ENCODE data around the gene FSIP2.
A peak's percentile ranks its signal among the peaks of the same experiment; 100 is the strongest.

Gene FSIP2

DNA sequence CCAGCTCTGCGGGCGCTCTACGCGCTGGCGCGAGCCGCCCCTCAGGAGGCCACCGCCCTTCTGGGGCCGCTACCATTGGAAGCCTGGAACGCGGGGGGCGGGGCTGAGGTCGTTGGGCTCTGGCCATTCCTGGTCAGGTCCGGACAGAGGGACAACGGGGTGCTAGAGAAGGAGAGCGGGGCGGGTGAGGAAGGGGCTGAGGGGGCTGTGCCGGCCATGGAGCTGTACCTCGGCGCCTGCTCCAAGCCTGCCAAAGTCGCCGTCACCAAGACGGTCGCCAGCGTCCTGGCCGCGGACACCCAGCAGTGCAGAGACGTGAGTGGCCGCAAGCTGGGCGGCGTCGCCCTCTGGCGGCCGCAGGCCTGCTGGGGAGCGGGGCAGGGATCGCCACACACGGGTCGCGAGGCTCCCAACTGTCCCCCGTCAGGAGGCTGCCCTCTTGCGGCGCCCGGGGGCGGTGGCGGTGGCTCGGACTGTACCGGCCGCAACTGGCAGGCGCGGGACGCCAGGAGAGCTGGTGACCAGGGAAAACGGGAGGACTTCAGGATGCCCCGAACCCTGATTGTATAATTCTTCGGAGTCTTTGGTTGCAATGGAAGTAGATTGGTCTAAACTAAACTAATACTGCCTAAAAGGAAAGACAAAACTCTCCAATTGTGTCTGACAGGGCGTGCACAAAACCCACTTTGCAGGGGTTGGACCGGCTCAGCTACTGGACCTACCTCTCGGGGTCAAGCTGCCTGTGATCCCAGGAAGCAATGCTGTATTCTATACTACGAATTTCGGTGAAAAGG, at the start of gene FSIP2:
TSS of gene FSIP2 (plus strand) at position 126 of the 794 bp plus-strand sequence. CDS start at position 217, 91 bp downstream.
- H3K4me3 ChIP-seq (replicated peaks in 1 of 2; ENCODE audit: low read depth in 2 of 2, low read length in 2 of 2), result peak within 1 kb of the TSS; percentile 39 to 44
- peak; percentile 33 to 57 for DNase-seq (ENCODE audit: low read depth in 2 of 2)
- TF ChIP-seq CTCF (IDR thresholded peaks at IDR 0.05; ENCODE audit: low read depth, low read length), result peak; percentile 37

DNA sequence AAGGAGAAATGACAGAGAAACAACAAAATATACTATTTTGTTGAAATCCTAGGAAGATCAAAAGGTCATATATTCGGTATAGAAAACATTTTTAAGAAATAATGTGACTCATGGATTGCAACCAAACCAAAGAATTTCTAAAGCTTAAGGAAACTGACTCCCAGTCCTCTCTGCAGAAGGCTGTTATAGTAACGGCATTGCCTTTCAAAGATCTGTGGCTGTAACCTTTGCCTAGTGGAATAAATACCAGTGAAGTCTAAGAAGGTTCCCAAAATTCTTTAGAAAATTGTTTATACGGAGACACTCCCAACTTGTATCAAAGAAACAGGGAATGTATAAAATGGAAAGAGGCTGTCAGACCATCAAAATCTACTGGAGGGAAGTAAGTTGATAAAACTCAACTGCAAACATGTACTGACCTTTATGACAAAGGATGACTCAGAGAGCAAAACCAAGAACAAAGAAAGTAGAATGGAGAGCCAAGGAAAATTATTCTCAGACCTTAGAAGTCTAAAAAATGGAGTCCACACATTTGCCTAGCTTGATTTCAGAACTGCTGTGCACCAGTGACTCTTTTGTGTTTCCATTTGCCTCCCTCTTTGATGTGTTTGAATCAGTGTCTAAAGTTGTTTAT, 48.6 kb upstream of the FSIP2 start:
- DNase-seq (ENCODE audit: low read depth in 2 of 2), result no peak
- TF ChIP-seq CTCF (IDR thresholded peaks at IDR 0.05; ENCODE audit: low read depth, low read length), result no peak
- no peak overlapping the region for H3K4me3 ChIP-seq (replicated peaks in 1 of 2; ENCODE audit: low read depth in 2 of 2, low read length in 2 of 2)

DNA sequence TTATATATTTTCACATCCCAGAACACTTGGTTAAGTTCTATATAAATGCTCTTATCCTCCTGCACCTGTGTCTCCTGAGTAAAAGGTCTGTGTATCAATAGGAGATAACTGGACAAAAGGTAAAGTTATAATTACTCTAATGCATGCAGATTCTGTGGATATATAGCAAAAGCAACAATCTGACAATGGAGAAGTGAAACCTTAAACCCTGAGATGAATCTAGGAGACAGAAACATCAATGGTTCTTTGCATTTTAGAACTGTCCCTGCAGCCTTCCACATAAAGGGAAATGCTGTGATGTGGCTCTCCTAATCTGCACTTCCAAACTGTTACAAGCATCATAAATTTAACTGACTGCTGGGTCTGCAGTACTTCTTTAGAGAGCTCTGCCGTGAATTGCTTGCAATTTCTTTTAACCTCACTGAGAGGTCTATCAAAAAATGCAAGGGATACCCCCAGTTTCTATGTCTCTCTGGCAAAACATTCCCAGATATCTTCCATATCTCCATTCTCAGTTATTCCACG, 42.8 kb upstream of the FSIP2 start:
- DNase-seq (ENCODE audit: low read depth in 2 of 2), result no peak
- no peak for TF ChIP-seq CTCF (IDR thresholded peaks at IDR 0.05; ENCODE audit: low read depth, low read length)
- no peak overlapping the region for H3K4me3 ChIP-seq (replicated peaks in 1 of 2; ENCODE audit: low read depth in 2 of 2, low read length in 2 of 2)

DNA sequence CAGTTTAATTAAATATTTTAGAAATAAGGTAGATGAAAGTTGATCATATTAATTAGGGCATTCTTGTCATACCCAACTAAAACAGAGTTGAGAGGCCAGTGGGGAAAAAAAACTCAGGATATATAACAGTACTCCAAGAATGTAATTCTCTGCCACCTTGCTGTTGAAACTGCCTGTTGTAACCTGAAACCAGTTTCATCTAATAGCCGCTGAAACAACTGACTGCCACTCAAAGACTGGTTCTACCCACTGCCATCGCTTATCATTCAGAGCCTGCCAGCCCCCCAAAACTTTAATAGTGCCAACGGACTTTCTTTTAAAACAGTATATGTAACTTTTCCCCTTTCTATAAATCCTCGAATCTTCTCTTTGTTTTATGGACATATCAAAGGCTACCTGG, 37.7 kb upstream of the FSIP2 start:
- no peak for TF ChIP-seq CTCF (IDR thresholded peaks at IDR 0.05; ENCODE audit: low read depth, low read length)

GRCh38 chr2:185734658-185735057, 3.9 kb upstream of the FSIP2 start:
- no peak overlapping the region for H3K4me3 ChIP-seq (replicated peaks in 1 of 2; ENCODE audit: low read depth in 2 of 2, low read length in 2 of 2)
- DNase-seq (ENCODE audit: low read depth in 2 of 2), result no peak
- no peak for TF ChIP-seq CTCF (IDR thresholded peaks at IDR 0.05; ENCODE audit: low read depth, low read length)

More for the DNA sequence above, 37.7 kb upstream of the FSIP2 start:
- no peak for DNase-seq (ENCODE audit: low read depth in 2 of 2)
- H3K4me3 ChIP-seq (replicated peaks in 1 of 2; ENCODE audit: low read depth in 2 of 2, low read length in 2 of 2), result no peak overlapping the region

DNA sequence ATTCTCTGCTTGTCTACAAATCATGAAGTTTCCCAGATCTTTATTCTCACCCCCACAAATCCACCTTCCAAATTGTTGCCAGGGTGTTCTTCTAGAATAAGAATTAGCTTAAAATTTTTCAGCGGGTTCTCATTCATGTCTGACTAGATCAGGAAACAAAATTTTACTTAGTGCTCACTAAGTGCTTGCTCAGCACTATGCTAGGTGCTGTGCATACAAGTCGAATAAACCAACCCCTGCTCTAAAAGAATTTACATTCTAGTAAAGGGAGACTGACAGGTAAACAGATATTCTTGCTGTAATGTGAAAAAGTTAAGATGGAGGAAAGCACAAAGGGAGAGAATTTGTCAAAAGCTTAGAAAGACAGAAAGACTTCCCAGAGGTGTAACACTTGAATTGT, 2.4 kb upstream of the FSIP2 start:
- DNase-seq (ENCODE audit: low read depth in 2 of 2), result no peak
- TF ChIP-seq CTCF (IDR thresholded peaks at IDR 0.05; ENCODE audit: low read depth, low read length), result no peak

More for the DNA sequence above, 2.4 kb upstream of the FSIP2 start:
- H3K4me3 ChIP-seq (replicated peaks in 1 of 2; ENCODE audit: low read depth in 2 of 2, low read length in 2 of 2), result no peak overlapping the region

Measured in cardiac fibroblast (primary cell).